ENCODE results near the gene ZNF558.
A peak's percentile ranks its signal among the peaks of the same experiment; 100 is the strongest.

ZNF558 gene

GRCh38 chr19:8832132-8833021, at the start of gene ZNF558, which contains the start of gene MBD3L1:
TSS of gene ZNF558 (minus strand) at chr19:8832304. CDS start at chr19:8822659, 9,645 bp downstream.
TSS of gene MBD3L1 (plus strand) at chr19:8832377. CDS start at chr19:8842679, 10,302 bp downstream.
- DNase-seq (ENCODE audit: low spot score), result peak; percentile 84

GRCh38 chr19:8881512-8881911, 49.4 kb upstream of the ZNF558 start:
- no peak for DNase-seq (ENCODE audit: low spot score)

GRCh38 chr19:8880868-8881488, 48.9 kb upstream of the ZNF558 start:
- DNase-seq (ENCODE audit: low spot score), result no peak

GRCh38 chr19:8877854-8878705, 46.0 kb upstream of the ZNF558 start:
- no peak for DNase-seq (ENCODE audit: low spot score)

GRCh38 chr19:8866344-8866743, 34.2 kb upstream of the ZNF558 start:
- DNase-seq (ENCODE audit: low spot score), result no peak

GRCh38 chr19:8858260-8858659, 26.2 kb upstream of the ZNF558 start:
- DNase-seq (ENCODE audit: low spot score), result no peak

- DNase-seq (ENCODE audit: low spot score), result no peak
Observed at GRCh38 chr19:8850488-8850887, 18.4 kb upstream of the ZNF558 start.

- no peak for DNase-seq (ENCODE audit: low spot score)
Observed at GRCh38 chr19:8849232-8849631, 17.1 kb upstream of the ZNF558 start.

GRCh38 chr19:8846819-8847218, 14.7 kb upstream of the ZNF558 start:
- no peak for DNase-seq (ENCODE audit: low spot score)

- no peak for DNase-seq (ENCODE audit: low spot score)
Observed at GRCh38 chr19:8840708-8841107, 8.6 kb upstream of the ZNF558 start.

- no peak for DNase-seq (ENCODE audit: low spot score)
Observed at GRCh38 chr19:8835877-8836276, 3.8 kb upstream of the ZNF558 start.

GRCh38 chr19:8835446-8835845, 3.3 kb upstream of the ZNF558 start:
- no peak for DNase-seq (ENCODE audit: low spot score)

- peak; percentile 6 for DNase-seq (ENCODE audit: low spot score)
Observed at GRCh38 chr19:8831832-8832131, 322 bp downstream of the ZNF558 start.

- DNase-seq (ENCODE audit: low spot score), result no peak
Observed at GRCh38 chr19:8831373-8831772, 731 bp downstream of the ZNF558 start.

GRCh38 chr19:8827277-8827676, 4.8 kb downstream of the ZNF558 start:
- DNase-seq (ENCODE audit: low spot score), result no peak

GRCh38 chr19:8826371-8826770, 5.7 kb downstream of the ZNF558 start:
- DNase-seq (ENCODE audit: low spot score), result no peak

- DNase-seq (ENCODE audit: low spot score), result no peak
Observed at GRCh38 chr19:8821748-8822241, 10.3 kb downstream of the ZNF558 start.

GRCh38 chr19:8820234-8820633, 11.9 kb downstream of the ZNF558 start:
- no peak for DNase-seq (ENCODE audit: low spot score)

GRCh38 chr19:8815780-8816179, 16.3 kb downstream of the ZNF558 start:
- DNase-seq (ENCODE audit: low spot score), result no peak

- no peak for DNase-seq (ENCODE audit: low spot score)
Observed at GRCh38 chr19:8814176-8814575, 17.9 kb downstream of the ZNF558 start.

- DNase-seq (ENCODE audit: low spot score), result no peak
Observed at GRCh38 chr19:8811315-8812172, 20.6 kb downstream of the ZNF558 start.

All from LoVo (cell line).